UCSD-AML1 (cell line): Measurements from ENCODE around the gene USP46.
A peak's percentile ranks its signal among the peaks of the same experiment; 100 is the strongest.

Experiments
- DNase-seq: peaks from one replicate; lab custom pipeline; 2025; ENCODE audit not compliant: unreplicated experiment; lab: John Stamatoyannopoulos, UW

Gene USP46, protein sequence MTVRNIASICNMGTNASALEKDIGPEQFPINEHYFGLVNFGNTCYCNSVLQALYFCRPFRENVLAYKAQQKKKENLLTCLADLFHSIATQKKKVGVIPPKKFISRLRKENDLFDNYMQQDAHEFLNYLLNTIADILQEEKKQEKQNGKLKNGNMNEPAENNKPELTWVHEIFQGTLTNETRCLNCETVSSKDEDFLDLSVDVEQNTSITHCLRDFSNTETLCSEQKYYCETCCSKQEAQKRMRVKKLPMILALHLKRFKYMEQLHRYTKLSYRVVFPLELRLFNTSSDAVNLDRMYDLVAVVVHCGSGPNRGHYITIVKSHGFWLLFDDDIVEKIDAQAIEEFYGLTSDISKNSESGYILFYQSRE

DNA sequence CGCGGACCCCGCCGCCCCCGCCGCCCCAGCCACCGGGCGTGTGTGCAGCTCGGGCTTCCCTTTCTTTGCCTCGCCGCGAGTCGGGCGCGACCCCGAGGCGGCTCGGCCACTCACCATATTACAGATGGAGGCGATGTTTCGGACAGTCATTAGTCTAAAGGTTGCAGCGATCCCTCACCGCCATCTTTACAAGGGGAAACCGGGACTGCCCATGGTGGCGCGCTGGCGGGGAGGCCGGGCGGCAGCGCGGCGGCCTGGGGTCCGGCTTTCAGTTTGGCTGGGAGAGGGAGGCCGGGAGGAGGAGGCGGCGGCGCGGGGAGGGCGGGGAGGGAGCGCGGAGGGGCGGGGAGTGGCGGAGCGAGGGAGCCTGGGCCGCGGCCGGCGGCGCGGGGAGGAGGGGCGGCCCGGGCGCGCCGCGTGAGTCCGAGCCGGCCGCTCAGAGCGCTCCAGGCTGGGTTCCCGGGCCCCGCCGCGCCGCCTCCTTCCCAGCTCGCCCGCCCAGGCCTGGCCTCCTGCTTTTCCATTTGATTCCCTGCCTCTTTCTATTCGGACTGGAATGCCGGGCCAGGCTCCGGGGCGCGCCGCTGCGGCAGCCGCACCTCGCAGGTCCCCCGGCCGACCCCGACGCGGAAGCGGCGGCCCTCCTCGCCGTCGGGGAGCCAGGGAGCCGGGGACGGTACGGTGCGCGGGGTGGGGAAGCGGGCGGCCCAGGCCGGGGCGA lies at the start of gene USP46:
Gene USP46 (minus strand): TSS at position 301 of the 721 bp plus-strand sequence. CDS start 151 bp downstream, at position 150.
- DNase-seq: peak; percentile 77

DNA sequence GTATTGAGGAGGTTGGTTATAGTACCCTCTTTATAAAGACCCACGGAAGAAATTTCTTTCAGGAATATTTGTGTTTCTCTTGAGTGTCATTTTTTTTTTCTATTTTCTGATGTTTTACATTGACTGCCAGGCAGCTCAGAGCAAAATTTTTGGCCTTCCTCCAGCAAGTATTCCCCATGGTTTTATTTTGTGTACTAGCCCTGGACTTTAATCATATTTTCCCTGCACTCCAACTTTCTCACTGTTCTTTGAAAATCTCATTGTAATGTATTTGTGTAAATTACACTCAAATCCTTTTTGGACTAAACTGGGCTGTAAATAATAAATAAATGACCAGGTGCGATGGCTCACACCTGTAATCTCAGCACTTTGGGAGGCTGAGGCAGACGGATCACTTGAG lies 45.6 kb upstream of the USP46 start:
- DNase-seq: no peak

DNA sequence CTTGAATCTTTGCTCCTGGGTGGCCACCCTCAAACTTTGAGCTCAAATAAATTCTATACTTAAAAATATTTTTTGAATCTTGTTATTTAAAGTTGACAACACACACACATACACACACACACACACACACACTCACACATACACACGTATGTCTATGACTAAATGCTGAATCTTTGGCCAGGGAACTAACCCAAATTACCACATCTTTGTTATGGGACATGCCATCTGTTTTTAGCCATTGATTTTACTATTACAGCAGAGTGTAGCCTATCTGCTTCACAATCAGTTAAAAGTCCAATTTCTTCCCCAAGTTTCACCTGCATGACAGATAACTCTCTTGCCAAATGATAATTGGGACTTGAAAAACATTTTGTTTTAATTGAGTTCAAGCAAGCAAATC lies 45.0 kb upstream of the USP46 start:
- DNase-seq: no peak

DNA sequence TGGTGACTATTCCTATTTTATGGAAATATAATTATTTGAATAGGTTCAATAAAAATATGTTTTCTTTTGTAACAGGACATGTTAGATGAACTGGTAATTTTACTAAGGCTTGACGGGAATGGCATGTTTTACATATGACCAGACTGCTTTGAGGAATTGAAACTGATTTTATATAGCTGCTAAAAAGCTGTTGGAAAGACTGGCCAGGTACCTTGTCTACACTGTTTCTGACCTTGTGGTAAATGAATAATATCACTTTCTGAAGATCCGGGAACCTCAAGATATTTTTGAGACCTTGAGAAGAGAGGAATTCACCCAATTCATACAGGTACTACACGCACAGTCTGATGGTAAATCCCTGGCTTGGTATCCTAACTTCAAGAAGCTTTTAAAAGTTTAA lies 42.1 kb upstream of the USP46 start:
- DNase-seq: no peak

DNA sequence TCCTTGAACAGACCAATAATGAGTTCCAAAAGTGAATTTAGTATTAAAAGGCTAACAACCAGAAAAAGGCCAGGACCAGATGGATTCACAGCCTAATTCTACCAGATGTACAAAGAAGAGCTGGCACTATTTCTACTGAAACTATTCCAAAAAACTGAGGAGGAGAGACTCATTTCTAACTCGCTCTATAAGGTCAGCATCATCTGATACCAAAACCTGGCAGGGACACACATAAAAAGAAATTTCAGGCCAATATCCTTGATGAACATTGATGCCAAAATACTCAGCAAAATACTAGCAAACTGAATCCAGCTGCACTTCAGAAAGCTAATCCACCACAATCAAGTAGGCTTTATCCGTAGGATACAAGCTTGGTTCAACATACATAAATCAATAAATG lies 35.8 kb upstream of the USP46 start:
- no peak for DNase-seq

DNA sequence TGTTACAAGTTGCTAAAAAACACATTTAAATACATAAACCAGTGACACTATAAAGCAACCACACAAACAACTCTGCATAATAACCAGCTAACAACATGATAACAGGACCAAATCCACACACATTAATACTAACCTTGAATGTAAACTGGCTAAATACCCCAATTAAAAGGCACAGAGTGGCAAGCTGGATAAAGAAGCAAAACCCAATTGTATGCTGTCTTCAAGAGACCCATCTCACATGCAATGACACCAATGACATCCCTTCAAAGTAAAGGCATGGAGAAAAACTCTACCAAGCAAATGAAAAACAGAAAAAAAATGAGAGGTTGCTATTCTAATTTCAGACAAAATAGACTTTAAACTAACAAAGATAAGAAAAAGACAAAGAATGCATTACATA lies 34.4 kb upstream of the USP46 start:
- DNase-seq: no peak

DNA sequence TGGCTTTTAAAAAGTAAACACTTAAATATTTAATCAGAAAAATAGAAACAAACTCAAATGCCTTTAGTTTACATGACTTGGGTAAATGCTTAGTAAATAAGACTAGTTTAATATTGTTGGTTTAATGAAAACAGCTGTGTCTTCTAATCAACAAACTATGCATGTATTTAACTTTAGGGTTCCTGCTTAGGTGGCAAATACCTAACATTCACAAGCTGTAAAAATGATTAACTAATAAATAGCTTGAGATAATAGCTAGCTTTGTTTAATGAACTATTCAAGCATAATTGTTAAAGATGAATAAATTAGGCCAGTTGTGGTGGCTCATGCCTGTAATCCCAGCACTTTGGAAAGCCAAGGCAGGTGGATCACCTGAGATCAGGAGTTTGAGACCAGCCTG lies 30.0 kb upstream of the USP46 start:
- no peak for DNase-seq

DNA sequence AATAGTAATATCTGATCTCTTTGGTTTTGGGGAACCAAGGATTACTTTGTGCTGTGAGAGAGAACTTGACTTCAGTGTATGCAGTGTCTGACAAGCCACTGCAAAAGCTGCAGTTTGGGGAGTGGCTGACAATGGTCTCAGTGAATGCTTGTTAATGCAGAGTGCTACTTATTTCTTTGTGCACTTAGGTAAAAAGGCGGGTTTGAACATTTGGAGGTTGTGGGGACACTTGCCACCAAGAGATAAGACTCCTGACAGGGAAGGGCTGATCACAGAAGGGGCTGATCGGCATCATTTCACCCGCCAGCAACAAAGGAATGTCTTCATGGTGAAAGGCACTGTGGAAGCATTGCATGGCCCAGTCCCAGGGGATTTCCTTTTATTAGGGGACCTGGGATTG lies 28.6 kb upstream of the USP46 start:
- no peak for DNase-seq

DNA sequence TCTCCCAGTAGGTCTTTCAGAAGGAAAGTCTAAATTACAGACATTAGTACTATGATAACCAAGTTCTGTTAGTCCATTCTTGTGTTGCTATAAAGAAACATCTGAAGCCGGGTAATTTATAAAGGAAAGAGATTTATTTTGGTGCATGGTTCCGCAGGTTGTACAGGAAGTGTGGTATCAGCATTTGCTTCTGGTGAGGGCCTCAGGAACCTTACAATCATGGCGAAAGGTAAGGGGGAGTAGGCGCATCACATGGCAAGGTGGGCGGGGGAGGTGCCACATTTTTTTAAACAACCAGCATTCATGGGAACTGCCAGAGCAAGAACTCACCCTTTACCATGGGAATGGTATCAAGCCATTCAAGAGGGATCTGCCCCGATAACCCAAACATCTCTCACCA lies 26.2 kb upstream of the USP46 start:
- DNase-seq: no peak

DNA sequence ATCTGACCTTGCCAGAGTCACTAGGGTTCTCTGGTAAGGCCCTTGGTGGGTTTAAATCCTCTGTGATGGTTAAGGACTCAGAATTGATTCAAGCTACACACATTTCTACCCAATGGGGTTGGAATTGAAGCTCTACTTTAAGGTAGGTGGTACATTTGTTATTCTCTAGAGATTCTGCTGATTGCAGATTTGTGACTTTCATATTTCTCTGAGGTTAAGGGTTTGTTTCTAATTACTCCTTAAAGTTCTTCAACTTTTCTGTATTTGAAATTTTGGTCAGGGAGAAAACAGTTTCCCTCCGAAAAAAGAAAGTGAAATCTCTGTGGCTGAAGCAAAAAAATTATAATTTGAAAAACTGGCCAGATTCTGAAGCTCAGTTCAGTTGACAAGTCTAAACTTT lies 25.8 kb upstream of the USP46 start:
- no peak for DNase-seq

DNA sequence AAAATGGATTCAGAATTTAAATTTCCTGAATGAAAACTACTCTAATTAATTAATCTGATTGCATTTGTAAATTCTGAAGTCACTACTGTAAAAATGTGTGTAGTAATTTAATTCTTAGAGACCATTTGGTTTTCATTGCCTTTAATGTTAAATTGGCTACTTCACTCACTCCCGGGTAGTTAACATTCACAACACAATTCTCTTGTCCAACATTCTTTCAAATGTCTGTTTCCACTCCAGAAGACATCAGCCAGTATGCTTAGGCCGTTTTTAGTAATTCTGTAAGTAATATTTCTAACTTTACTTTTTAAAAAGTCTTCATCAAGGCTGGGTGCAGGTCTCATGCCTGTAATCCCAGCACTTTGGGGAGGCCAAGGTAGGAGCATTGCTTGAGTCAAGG lies 21.3 kb upstream of the USP46 start:
- DNase-seq: no peak

DNA sequence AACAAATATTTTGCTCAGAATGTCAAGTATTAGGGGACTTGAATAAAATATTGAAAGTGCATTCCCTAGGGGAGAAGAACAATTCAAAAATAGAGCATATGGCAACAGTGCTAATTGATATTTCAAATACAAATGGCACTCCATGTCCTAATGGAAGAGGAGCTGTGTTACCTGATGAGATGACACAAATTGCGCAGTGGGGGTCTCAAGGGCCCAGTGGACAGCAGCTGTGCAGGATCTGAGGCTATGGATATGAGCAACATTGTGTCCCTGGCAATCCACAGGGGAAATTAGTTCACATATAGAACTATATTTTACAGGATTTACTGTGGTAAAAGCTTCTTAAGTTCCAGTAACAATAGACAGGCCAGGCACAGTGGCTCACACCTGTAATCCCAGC lies 17.4 kb upstream of the USP46 start:
- DNase-seq: no peak

DNA sequence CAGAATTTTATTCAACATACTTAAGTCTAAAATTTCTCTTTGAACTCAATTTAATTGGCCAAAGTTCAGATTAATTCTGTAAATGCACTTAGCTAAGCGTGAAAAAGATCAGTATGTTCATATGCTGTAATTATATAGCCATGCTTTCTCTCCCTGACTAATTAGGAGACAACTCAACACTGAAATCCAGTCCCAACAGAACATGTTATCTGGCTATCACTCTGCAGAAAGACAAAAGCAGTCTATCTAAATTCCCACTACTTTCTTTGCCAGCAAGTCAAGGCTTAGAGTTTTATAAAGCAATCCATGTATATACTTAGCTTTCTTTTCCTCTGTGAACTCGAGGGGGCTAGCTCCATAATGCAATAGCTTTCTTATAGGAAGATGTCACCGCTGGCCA lies 16.0 kb upstream of the USP46 start:
- DNase-seq: no peak

DNA sequence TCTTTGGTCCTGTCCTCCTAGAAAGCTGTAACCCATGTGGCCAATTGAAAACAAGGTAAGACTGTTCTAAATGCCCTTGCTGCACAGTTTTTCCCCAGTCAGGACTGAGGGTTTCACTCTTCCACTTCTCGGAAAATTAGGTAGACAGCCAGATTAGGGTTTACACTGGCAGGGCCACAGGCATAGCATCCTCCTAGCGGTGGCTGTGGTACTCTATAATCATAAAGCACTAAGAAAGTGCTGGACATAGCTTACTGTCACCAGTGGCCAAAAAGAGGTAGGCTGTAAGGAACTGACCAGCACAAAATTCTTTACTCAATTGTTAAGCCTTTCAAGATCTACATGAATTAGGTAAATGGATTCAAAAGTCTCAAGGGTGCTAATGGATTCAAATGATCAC lies 11.6 kb upstream of the USP46 start:
- DNase-seq: no peak

DNA sequence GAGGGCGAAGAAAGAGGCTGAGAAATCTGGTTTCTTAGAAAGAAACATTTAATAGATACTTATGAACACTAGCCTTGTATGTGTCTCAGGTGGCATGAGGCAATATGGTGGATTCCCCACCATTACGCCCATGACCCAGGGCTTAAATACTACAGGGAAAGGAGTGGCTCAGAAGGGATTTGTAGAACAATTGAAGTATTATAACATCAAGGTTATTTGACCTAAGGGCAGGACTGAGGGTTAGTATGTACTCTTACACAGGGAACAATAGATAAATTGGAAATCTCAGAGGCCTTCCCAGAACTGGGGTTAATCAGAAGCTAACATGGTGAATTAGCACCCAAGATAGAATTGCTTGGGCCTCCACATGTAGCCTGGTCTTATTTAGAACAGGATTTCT lies 11.0 kb upstream of the USP46 start:
- DNase-seq: no peak

DNA sequence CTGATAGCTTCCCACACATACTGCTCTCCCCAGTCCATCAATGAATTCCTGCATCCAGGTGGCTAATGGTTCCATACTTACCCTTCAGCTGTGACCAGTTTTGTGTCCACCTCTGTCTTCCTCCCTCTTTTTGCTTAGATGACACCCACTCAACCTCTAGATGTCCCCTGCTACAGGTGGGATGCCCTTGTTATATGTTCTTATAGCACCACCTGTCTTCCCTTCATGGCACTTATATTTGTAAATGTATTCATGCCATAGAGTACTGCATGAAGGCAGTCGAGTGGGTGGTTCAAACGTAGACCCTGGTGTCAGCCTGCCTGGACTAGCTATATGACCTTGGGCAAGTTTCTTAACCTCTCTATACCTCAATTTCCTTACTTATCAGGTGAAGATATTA lies 6.5 kb upstream of the USP46 start:
- no peak for DNase-seq

DNA sequence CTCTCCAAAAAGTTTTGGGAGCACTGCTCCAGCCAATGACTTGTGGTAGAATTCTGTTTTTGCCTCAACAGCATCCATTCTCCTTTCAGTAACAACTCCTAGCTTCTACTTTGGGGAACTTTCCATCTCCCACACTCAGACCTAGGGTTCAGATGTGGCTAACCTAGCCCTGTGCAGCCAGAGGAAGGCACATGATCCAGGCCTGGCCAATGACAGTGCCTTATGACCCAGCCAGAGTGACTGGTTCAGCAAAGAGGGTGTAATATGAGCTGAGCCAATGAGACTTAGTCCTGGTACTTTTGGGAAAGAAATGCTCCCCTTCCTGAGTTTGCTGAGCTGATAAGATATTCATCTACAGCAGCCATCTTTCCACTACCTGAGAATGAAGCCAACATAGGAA lies 5.4 kb upstream of the USP46 start:
- DNase-seq: no peak

DNA sequence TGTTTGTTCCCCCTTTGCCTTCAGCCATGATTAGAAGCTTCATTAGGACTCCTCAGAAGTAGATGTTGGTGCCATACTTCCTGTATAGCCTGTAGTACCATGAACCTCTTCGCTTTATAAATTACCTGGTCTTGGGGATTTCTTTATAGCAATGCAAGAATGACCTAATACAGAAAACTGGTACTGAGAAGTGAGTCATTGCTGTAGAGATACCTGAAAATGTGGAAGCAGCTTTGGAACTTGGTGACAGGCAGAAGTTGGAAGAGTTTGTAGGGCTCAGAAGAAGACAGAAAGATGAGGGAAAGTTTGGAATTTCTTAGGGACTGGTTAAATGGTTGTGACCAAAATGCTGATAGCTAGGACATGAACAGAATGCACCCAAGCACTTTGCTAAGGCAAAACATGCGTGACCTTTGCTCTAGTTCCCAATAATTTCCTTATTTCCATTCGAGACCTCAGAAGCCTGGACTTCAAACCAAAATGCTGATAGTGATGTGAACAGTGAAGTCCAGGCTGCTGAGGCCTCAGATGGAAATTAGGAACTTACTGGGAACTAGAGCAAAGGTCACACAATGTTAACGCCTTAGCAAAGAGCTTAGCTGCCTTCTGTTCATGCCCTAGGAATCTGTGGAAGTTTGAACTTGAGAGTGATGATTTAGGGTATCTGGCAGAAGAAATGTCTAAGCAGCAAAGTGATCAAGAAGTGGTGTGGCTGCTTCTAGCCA lies 3.0 kb upstream of the USP46 start:
- no peak for DNase-seq

DNA sequence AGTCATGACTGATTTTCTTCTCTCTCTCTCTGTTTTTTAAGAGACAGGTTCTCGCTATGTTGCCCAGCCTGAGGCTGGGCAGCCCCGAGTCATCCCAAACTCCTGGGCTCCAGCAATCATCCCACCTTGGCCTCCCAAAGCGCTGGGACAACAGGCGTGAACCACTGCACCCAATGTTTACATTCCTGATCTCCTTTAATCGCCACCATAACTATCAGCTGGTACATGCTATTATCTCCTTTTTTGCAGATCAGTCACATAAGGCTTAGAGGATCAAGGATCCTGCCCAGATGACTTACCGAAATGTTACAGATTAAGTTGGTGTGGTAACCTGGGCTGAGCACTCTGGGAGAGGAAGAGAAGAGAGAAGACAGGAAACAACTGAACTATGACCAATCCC lies 1.5 kb upstream of the USP46 start:
- DNase-seq: no peak

DNA sequence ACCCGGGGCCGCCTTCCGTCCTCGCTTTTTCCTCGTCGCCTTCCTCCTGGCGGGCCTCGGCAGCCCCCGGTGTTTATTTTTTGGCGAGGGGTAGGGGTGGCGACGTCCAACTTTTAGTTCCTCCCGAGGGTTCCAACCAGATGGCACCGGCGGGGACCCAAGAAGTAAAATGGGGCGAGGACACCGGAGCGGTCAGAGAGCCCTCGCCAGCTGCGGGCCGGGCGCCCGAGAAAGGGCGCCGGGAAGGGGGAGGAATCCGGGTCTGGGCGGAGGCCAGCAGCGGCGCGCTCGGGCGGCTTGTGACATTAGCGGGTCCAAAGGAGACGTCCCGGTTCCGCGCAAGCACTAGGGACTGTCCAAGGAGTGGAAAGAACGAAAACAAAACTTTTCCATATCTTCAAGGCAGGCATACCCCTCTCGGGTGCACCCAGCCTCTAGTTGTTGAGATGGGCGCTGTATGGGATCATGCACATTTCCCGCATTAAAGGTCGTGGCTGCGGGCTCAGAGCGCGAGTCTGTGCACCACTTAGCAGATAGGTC lies 691 bp upstream of the USP46 start:
- peak; percentile 48 for DNase-seq

DNA sequence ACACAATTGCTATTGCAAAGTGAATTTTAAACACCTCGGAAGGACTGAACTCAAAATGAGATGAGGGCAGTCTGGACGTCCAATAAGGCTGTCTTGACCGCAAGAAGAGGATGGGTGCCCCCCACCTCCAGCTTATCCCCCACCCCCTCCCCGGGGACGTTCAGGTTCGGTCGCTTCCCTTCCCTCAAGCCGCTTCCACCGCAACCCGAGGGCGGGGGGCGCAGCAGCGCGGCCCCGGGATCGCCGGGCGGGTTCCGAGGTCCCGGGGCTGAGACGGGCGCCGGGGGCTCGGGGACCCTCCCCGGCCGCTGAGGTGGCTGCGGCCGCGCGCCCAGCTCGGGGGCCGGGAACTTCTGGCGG lies 480 bp downstream of the USP46 start:
- DNase-seq: no peak
